ENCODE data around the gene COG1.
A peak's percentile ranks its signal among the peaks of the same experiment; 100 is the strongest.
"Not testable (repeated sequence)": the region's sequence is repeated elsewhere in the genome, so short reads cannot be mapped to it uniquely, and the experiment has no call there.

COG1 gene

GRCh38 chr17:73192894-73193701 lies at the start of gene COG1:
Gene COG1, plus strand, starts transcription at chr17:73193055. Its CDS starts 15 bp downstream, at chr17:73193070.
- DNase-seq = peak; percentile 92 to 93

GRCh38 chr17:73144209-73144608 lies 48.6 kb upstream of the COG1 start:
- not testable (repeated sequence) for DNase-seq

- DNase-seq = no peak
These were observed 47.2 kb upstream of the COG1 start for GRCh38 chr17:73145641-73146040.

GRCh38 chr17:73147791-73148190 lies 45.1 kb upstream of the COG1 start:
- not testable (repeated sequence) for DNase-seq

GRCh38 chr17:73148540-73149334 lies 44.1 kb upstream of the COG1 start:
- no peak for DNase-seq

GRCh38 chr17:73150622-73151300 lies 42.1 kb upstream of the COG1 start:
- not testable (repeated sequence) for DNase-seq

- DNase-seq = no peak
These were observed 40.8 kb upstream of the COG1 start for GRCh38 chr17:73151916-73152632.

- DNase-seq = peak; percentile 53 to 63
These were observed 37.3 kb upstream of the COG1 start for GRCh38 chr17:73155410-73156165.

- peak; percentile 77 to 81 for DNase-seq
These were observed 36.6 kb upstream of the COG1 start for GRCh38 chr17:73156166-73156840.

GRCh38 chr17:73156887-73157520 lies 35.9 kb upstream of the COG1 start:
- no peak for DNase-seq

- no peak for DNase-seq
These were observed 35.3 kb upstream of the COG1 start for GRCh38 chr17:73157521-73157890.

GRCh38 chr17:73158133-73158532 lies 34.7 kb upstream of the COG1 start:
- DNase-seq = no peak

- no peak for DNase-seq
These were observed 31.8 kb upstream of the COG1 start for GRCh38 chr17:73160980-73161630.

- DNase-seq = no peak
These were observed 29.8 kb upstream of the COG1 start for GRCh38 chr17:73163043-73163442.

- DNase-seq = no peak
These were observed 27.0 kb upstream of the COG1 start for GRCh38 chr17:73165616-73166404.

- DNase-seq = no peak
These were observed 25.9 kb upstream of the COG1 start for GRCh38 chr17:73166731-73167581.

- no peak for DNase-seq
These were observed 24.2 kb upstream of the COG1 start for GRCh38 chr17:73168667-73169066.

GRCh38 chr17:73170324-73170723 lies 22.5 kb upstream of the COG1 start:
- DNase-seq = peak in 1 of 2 experiments; percentile 49

All from NCI-H2081 (cell line).